GM19023 (cell line): ENCODE measurements around the gene RCOR3.
"Not testable (repeated sequence)": the region's sequence is repeated elsewhere in the genome, so short reads cannot be mapped to it uniquely, and the experiment has no call there.

ENCODE experiments used
- ATAC-seq: cut with Tn5 transposase; IDR thresholded peaks from one replicate; pipeline ENCODE4 v1.9.1; 2021; ENCODE audit warnings: mild to moderate bottlenecking, moderate library complexity; ENCODE audit not compliant: unreplicated experiment

RCOR3 gene

GRCh38 chr1:211337430-211338223, 78.5 kb downstream of the RCOR3 start:
- ATAC-seq = no peak

- no peak for ATAC-seq
Measured at GRCh38 chr1:211338224-211338620, 79.1 kb downstream of the RCOR3 start.

GRCh38 chr1:211339631-211340041, 80.5 kb downstream of the RCOR3 start:
- no peak for ATAC-seq

- no peak for ATAC-seq
Measured at GRCh38 chr1:211340622-211341507, 81.7 kb downstream of the RCOR3 start.

- ATAC-seq = no peak
Measured at GRCh38 chr1:211341999-211342398, 82.8 kb downstream of the RCOR3 start.

GRCh38 chr1:211343607-211344006, 84.4 kb downstream of the RCOR3 start:
- ATAC-seq = no peak

GRCh38 chr1:211344152-211344618, 85.0 kb downstream of the RCOR3 start:
- ATAC-seq = no peak

GRCh38 chr1:211345719-211346118, 86.6 kb downstream of the RCOR3 start:
- no peak for ATAC-seq

GRCh38 chr1:211347077-211347844, 88.1 kb downstream of the RCOR3 start:
- ATAC-seq = no peak

- ATAC-seq = no peak
Measured at GRCh38 chr1:211348547-211348946, 89.4 kb downstream of the RCOR3 start.

- no peak for ATAC-seq
Measured at GRCh38 chr1:211349741-211350140, 90.6 kb downstream of the RCOR3 start.

GRCh38 chr1:211352055-211352454, 92.9 kb downstream of the RCOR3 start:
- ATAC-seq = not testable (repeated sequence)

GRCh38 chr1:211352465-211352864, 93.3 kb downstream of the RCOR3 start:
- ATAC-seq = no peak

- ATAC-seq = peak; percentile 90
Measured at GRCh38 chr1:211352985-211353515, 93.9 kb downstream of the RCOR3 start.

GRCh38 chr1:211353562-211354212, 94.5 kb downstream of the RCOR3 start:
- no peak for ATAC-seq

- ATAC-seq = no peak
Measured at GRCh38 chr1:211355873-211356272, 96.7 kb downstream of the RCOR3 start.

- no peak for ATAC-seq
Measured at GRCh38 chr1:211356723-211357407, 97.7 kb downstream of the RCOR3 start.

- no peak for ATAC-seq
Measured at GRCh38 chr1:211358685-211359084, 99.5 kb downstream of the RCOR3 start.

- ATAC-seq = no peak
Measured at GRCh38 chr1:211359876-211360275, 100.7 kb downstream of the RCOR3 start.

GRCh38 chr1:211361202-211361601, 102.0 kb downstream of the RCOR3 start:
- no peak for ATAC-seq
